PFSK-1 (cell line): Measurements from ENCODE around the gene POLR3E.

Experiments used
- FOXP2 ChIP-seq: optimal IDR thresholded peaks from 2 replicates; pipeline ENCODE3; 2011; ENCODE audit warnings: borderline replicate concordance, control low read depth, inconsistent platforms; ENCODE audit not compliant: insufficient read depth; ENCODE audit errors: extremely low read length, extremely low read depth
- POLR2AphosphoS5 ChIP-seq: IDR thresholded peaks from 2 replicates; pipeline ENCODE4 v1.6.1; 2012; ENCODE audit warnings: low read depth, mild to moderate bottlenecking, control low read depth, low read length, moderate library complexity
- SIN3A ChIP-seq: IDR thresholded peaks from 2 replicates; pipeline ENCODE4 v1.6.1; 2012; ENCODE audit warnings: mild to moderate bottlenecking, low read length, moderate library complexity, borderline replicate concordance; ENCODE audit not compliant: insufficient read depth
- TAF1 ChIP-seq: IDR thresholded peaks from 2 replicates; pipeline ENCODE4 v1.6.1; 2012; ENCODE audit warnings: low read length, control low read depth, borderline replicate concordance; ENCODE audit not compliant: insufficient read depth
- TF ChIP-seq, protein P1 (sequence below), 2 experiments: IDR thresholded peaks; 2 replicates each; pipeline versions ENCODE4 v1.6.1 to v1.8.0; 2011 to 2012; ENCODE audit warnings: low read depth in 2 of 2, low read length in 2 of 2, control low read depth in 1 of 2, inconsistent platforms in 1 of 2, mild to moderate bottlenecking in 1 of 2, moderate library complexity in 1 of 2; ENCODE audit not compliant: insufficient read depth in 1 of 2

The POLR3E gene

DNA sequence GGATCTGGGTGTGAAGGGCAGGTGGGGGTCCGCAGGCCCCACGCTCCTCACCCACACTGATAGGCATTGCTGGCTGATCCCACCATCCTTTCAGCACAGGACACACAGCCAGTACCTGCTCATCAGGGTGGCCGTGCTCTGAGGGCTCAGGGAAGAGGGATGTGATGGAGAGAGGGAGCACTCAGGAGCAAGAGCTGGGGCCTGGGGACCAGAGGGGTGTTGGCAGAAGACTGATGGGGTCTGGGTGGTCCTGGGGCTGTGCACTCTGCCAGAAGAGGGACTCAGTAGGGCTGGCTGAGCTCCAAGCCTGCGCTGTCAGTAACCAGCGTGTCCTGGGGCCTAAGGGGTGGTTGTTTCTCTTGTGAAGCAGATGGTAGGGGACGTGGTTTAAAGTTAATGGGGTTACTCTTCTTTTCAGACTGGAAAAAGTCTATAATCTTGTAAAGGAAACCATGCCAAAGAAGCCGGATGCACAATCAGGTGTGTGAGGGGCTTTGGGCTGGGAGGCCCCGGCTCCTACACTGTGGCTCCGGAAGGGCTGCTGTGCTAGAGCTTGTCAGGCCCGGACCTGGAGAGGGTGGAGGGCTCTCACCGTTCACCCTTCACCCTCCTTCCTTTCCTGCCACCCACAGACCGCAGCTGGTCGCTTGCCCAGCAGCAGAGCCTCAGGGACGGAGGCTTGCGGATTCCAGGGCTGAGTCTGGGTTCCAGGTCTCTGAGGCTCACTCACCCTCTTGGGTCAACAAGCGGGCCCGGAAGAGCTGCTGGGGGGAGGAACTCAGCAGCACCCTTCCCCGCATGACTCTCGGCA is 27.8 kb downstream of the POLR3E start:
- no peak for TF ChIP-seq SIN3A
- no peak for TF ChIP-seq POLR2AphosphoS5
- TF ChIP-seq TAF1: no peak
- TF ChIP-seq, protein P1, sequence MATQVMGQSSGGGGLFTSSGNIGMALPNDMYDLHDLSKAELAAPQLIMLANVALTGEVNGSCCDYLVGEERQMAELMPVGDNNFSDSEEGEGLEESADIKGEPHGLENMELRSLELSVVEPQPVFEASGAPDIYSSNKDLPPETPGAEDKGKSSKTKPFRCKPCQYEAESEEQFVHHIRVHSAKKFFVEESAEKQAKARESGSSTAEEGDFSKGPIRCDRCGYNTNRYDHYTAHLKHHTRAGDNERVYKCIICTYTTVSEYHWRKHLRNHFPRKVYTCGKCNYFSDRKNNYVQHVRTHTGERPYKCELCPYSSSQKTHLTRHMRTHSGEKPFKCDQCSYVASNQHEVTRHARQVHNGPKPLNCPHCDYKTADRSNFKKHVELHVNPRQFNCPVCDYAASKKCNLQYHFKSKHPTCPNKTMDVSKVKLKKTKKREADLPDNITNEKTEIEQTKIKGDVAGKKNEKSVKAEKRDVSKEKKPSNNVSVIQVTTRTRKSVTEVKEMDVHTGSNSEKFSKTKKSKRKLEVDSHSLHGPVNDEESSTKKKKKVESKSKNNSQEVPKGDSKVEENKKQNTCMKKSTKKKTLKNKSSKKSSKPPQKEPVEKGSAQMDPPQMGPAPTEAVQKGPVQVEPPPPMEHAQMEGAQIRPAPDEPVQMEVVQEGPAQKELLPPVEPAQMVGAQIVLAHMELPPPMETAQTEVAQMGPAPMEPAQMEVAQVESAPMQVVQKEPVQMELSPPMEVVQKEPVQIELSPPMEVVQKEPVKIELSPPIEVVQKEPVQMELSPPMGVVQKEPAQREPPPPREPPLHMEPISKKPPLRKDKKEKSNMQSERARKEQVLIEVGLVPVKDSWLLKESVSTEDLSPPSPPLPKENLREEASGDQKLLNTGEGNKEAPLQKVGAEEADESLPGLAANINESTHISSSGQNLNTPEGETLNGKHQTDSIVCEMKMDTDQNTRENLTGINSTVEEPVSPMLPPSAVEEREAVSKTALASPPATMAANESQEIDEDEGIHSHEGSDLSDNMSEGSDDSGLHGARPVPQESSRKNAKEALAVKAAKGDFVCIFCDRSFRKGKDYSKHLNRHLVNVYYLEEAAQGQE (IDR thresholded peaks at IDR 0.05; ENCODE audit: insufficient read depth in 1 of 2, low read depth in 2 of 2, low read length in 2 of 2): no peak
- TF ChIP-seq FOXP2: no peak

DNA sequence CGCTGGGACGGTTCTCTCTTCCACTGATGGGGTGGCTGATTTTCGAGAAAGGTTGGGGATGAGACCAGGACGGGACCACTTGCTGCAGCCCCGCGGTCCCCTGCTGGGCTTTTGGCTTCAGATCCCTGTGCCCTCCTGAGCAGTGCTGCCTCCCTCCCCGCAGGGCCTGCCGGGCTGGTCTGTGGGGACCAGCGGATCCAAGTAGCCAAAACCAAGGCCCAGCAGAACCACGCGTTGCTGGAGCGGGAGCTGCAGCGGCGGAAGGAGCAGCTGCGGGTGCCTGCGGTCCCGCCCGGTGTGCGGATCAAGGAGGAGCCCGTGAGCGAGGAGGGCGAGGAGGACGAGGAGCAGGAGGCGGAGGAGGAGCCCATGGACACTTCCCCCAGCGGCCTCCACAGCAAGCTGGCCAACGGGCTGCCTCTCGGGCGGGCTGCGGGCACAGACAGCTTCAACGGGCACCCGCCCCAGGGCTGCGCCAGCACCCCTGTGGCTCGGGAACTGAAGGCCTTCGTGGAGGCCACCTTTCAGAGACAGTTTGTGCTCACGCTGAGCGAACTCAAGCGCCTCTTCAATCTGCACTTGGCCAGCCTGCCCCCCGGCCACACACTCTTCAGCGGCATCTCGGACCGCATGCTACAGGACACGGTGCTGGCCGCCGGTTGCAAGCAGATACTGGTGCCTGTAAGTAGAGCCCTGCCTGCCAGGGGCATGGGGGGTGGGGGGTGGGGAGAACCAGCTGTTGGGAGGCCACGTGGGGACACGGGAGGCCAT is 28.6 kb downstream of the POLR3E start:
- no peak for TF ChIP-seq TAF1
- TF ChIP-seq FOXP2: no peak
- no peak for TF ChIP-seq SIN3A
- no peak for TF ChIP-seq POLR2AphosphoS5

DNA sequence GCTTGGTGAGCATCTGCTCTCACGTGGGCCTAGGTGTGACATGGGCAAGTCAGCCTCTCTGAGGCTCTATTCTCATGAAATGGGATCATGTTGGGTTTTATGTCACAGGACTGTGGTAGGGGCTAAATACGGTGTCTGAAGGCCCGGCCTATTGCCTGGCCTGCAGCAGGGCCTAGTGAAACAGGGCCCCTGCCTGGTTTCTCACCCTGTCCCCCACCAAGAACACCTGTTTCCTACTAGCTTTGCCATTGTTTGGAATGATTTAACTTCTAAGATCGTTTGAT is 29.1 kb downstream of the POLR3E start:
- TF ChIP-seq POLR2AphosphoS5 (no peak), SIN3A (no peak), TAF1 (no peak), FOXP2 (no peak)
- TF ChIP-seq, protein P1 (IDR thresholded peaks at IDR 0.05; ENCODE audit: insufficient read depth in 1 of 2, low read depth in 2 of 2, low read length in 2 of 2): no peak

DNA sequence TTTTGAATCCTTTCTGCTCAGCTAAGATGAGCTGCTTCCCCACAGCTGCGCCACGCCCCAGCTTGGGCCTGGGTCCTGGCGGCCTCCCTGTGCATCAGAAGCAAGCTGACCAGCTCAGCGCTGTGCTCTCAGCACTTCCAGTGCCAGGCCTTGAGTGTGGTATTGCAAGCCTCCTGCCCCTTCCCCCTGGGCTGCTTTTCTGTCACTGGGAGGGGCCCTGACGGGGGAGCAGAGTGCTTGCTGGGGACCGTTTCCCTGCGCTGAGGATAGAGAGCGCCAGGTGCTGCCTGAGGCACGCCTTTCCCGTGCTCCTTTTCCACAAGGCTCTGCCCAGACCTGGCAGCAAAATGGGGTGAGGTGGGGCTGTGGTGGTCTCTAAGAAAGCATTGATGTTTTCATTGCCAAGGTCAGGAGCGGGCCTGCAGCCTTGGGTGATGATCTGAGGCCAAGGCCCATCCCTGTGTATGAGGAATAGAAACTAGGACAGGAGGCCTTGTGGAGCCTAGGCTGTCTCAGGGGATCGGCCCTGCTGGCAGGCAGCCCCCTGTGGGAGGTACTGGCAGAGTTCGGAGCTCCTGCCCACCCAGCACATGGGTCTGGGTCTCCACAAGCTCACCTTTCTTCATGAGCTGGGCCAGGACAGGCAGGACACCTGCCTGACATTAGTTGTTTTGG is 29.7 kb downstream of the POLR3E start:
- no peak for TF ChIP-seq TAF1
- TF ChIP-seq FOXP2: no peak
- TF ChIP-seq, protein P1 (IDR thresholded peaks at IDR 0.05; ENCODE audit: insufficient read depth in 1 of 2, low read depth in 2 of 2, low read length in 2 of 2): no peak
- no peak for TF ChIP-seq POLR2AphosphoS5
- TF ChIP-seq SIN3A: no peak

DNA sequence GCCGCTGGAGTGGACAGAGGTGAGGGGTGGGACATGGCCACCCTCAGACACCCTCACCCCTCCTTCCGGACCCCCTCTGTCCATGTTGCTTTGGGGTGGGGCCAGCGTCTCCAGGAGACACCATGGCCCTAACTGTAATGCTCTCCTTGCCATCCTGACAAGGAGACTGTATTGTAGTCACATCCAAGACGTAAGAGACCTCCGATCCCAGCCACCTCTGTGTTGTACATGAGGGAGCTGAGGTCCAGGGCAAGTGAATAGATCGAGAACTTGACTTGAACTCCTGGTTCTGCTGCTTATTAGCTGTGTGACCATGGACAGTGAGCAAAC is 30.2 kb downstream of the POLR3E start:
- TF ChIP-seq TAF1: no peak
- TF ChIP-seq SIN3A: no peak
- TF ChIP-seq POLR2AphosphoS5: no peak
- TF ChIP-seq, protein P1 (IDR thresholded peaks at IDR 0.05; ENCODE audit: insufficient read depth in 1 of 2, low read depth in 2 of 2, low read length in 2 of 2): no peak
- no peak for TF ChIP-seq FOXP2
